GM18502 (cell line): ENCODE data around the gene RPL21.
"Not testable (repeated sequence)": the region's sequence is repeated elsewhere in the genome, so short reads cannot be mapped to it uniquely, and the experiment has no call there.

Source experiments
- ATAC-seq: cut with Tn5 transposase; IDR thresholded peaks from one replicate; pipeline ENCODE4 v1.9.1; 2021; ENCODE audit warnings: mild to moderate bottlenecking; ENCODE audit not compliant: unreplicated experiment, poor library complexity

Gene RPL21

DNA sequence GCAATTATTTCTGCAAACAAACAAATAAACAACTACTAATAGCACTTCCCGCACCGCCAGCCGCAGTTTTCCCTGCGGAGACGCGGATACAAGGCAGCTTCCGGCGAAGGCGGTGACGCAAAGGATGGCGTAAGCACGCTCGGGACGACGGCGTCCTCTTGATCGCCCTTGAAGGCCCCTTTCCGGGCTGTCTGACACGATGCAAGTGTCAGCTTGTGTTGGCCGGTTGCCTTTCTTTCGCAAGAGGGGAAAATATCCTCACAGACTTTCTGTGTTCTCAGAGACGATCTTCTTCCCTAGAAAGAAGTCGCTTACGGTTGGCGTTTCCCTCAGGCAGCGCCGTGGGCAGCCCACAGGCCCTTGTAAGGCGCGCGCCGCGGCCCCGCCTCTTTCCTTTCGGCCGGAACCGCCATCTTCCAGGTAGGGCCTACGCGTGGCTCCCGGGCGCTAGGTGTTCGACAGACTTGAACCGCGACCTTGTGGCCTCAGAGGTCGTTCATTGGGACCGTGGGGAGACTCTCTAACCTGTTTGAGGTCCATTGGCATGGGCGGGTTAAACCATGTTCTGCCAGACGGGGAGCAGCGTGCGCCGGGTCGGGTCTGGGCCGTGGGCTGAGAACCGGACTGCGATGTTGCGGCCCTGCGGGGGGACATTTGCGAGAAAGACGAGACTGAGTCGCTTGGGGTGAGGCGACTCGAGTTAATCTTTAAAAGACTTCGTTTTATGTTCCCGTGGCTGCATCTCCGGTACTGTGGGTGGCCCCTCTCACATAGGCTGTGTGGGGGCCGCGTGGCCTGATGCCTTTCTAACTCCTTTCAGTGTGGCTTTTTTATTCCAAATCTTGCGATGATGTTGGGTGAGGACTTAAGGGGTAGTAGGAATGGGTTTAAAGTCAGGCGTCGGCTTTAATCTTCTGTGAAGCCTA, at the start of gene RPL21:
TSS of gene RPL21 (plus strand) at position 393 of the 926 bp plus-strand sequence. CDS start 2,219 bp downstream, outside the sequence.
- ATAC-seq = peak; percentile 95

DNA sequence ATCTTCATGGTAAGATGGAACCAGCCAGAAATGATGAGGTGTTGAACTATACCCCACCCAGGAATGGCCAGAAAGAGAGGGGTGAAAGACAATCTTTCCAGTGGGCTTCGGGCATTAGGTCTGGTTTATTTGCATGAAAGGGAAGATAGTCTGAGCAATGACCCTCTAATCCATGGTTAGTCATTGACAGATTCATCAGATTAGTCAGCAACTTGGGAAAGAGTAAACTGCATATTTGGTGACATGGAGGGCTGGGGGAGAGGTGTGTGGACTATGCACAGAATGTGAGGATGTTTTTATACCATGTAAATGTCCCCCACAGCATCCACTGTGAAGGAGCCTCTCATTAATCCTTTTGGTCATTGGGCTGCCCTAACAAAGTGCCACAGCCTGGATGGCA, 49.7 kb upstream of the RPL21 start:
- no peak for ATAC-seq

DNA sequence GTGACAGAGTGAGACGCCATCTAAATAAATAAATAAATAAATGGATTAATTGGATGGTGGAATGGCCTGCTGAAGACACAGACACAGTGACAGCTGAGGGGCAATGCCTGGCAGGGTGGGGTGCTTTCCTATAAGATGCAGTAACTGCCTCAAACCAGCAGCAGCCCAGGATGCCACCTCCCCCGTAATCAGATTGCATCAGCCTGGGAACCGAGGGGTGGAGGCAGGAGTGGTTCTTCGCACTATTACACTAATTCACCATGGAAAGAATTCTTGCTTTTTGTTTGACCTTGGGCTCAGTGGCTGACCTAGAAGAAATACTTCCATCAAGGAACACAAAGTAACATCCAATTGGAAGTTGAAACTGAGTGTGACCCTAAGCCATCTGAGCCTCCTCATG, 48.2 kb upstream of the RPL21 start:
- ATAC-seq = no peak

DNA sequence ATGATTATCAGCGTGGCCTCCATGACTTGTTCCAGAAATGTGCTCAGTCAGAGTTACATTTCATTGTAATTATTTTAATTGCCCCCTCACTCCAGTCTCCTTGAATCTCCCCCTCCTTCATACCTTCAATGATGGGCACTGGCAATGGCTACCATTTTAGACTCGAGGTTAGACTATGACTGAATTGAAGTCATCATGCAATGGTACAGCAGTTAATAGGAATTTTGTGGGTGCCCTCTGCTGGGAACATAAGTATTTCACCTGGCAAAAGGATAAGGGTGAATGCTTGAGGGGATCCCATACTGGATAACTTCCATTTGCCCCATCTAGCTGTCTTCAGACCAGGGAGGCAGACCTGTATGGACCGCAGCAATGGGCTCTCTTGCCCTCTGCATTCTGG, 47.5 kb upstream of the RPL21 start:
- ATAC-seq = no peak

DNA sequence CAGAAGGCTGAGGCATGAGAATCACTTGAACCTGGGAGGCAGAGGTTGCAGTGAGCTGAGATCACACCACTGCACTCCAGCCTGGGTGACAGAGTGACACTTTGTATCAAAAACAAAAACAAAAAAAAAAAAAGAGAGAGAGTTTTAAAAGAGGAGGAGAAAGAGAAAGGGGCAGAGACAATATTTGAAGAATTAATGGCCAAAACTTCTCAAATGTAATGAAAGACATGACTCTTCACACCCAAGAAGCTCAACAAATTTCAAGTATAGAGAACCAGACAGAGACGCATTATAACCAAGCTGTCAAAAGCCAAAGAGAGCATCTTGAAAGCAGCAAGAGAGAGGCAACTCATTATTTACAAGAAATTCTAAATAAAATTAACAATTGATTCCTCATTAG, 42.8 kb upstream of the RPL21 start:
- no peak for ATAC-seq

GRCh38 chr13:27211271-27211670, 40.1 kb upstream of the RPL21 start:
- no peak for ATAC-seq

GRCh38 chr13:27211771-27212364, 39.5 kb upstream of the RPL21 start:
- ATAC-seq = no peak

DNA sequence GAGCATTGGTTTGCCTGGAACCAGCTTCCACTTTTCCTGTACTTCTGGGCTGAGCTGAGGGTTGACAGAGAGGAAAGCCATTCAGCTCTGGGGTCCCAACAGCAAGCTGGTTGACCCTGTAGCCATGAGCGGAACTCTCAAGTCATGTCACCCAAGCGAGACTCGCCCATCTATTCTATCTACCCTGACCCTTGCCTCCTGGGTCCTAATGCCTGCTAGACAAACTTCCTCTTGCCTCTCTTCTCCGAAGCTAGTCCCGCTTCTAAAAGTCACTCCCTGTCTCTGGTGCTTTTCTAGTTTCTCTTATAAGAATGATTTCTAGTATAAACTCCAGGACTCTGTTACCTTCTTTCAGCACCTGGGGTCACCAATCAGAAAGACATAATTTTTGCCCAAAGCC, 38.0 kb upstream of the RPL21 start:
- ATAC-seq = not testable (repeated sequence)

- not testable (repeated sequence) for ATAC-seq
These were observed 33.6 kb upstream of the RPL21 start for GRCh38 chr13:27217791-27218190.

- not testable (repeated sequence) for ATAC-seq
These were observed 32.5 kb upstream of the RPL21 start for GRCh38 chr13:27218861-27219260.

DNA sequence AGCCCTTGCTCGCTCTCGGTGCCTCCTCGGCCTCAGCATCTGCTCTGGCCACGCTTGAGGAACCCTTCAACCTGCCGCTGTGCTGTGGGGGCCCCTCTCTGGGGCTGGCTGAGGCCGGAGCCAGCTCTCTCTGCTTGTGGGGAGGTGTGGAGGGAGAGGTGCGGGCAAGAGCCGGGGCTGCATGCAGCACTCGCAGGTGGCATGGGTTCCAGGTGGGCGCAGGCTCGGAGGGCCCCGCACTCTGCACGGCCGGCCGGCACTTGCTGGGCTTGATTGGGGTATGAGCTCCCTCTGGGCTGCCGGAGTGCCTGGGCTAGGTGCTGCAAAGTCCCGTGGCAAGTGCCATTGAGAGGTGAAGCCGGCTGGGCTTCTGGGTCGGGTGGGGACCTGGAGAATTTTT, 31.7 kb upstream of the RPL21 start:
- no peak for ATAC-seq

- ATAC-seq = not testable (repeated sequence)
These were observed 29.3 kb upstream of the RPL21 start for GRCh38 chr13:27222100-27222499.

- no peak for ATAC-seq
These were observed 24.4 kb upstream of the RPL21 start for GRCh38 chr13:27226991-27227390.

- ATAC-seq = no peak
These were observed 23.2 kb upstream of the RPL21 start for GRCh38 chr13:27228131-27228530.

- ATAC-seq = no peak
These were observed 21.7 kb upstream of the RPL21 start for GRCh38 chr13:27229642-27230041.

- no peak for ATAC-seq
These were observed 17.4 kb upstream of the RPL21 start for GRCh38 chr13:27233964-27234363.

GRCh38 chr13:27236478-27236877, 14.9 kb upstream of the RPL21 start:
- no peak for ATAC-seq

DNA sequence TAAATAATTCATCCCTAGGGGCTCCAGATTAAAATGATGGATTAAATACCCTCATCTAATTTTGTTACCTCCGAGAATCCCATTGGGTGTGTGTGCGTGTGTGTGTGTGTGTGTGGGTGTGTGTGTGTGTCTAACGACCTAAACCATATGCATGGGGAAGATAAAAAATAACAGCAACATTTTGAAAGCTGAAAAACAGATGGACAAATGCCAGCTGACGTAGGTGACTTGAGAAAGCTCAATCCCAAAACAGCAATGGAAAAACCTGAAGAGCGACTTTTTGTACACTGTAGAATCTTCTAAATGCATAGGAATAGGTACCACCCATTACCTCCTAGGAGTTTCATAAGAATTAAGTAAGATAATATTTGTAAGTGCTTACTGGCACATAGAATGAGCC, 8.7 kb upstream of the RPL21 start:
- no peak for ATAC-seq

DNA sequence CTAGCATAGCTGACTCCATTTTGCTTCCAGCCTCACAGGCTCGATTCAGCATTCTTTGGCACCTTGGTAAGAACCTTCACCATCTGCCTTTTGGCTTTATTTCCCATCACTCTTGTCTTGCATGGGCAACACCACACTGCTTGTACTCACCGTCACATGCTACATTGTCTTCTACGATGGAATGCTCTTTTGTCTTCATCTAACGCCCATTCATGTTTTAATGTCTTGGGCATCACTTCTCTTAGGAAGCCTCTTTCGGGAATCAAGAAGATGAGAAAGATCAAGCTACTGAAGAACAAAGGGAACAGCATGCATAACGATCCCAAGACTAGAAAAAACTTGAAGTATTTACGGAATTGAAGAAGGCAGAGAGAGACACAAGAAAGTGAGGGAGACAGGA, 5.7 kb upstream of the RPL21 start:
- ATAC-seq = no peak

- ATAC-seq = peak; percentile 5
These were observed 559 bp upstream of the RPL21 start for GRCh38 chr13:27250833-27251165.

GRCh38 chr13:27252467-27252866, 1.1 kb downstream of the RPL21 start:
- ATAC-seq = no peak

- no peak for ATAC-seq
These were observed 5.8 kb downstream of the RPL21 start for GRCh38 chr13:27257233-27257568.
